ENCODE data around the gene FOXP1. TPM values are rescaled to one million over a fixed set of nuclear protein-coding genes. Genes with fewer than 3 reads are reported as not detected.

FOXP1 gene
- total RNA-seq, 1 experiment from 2014 or later: 24.8 TPM

DNA sequence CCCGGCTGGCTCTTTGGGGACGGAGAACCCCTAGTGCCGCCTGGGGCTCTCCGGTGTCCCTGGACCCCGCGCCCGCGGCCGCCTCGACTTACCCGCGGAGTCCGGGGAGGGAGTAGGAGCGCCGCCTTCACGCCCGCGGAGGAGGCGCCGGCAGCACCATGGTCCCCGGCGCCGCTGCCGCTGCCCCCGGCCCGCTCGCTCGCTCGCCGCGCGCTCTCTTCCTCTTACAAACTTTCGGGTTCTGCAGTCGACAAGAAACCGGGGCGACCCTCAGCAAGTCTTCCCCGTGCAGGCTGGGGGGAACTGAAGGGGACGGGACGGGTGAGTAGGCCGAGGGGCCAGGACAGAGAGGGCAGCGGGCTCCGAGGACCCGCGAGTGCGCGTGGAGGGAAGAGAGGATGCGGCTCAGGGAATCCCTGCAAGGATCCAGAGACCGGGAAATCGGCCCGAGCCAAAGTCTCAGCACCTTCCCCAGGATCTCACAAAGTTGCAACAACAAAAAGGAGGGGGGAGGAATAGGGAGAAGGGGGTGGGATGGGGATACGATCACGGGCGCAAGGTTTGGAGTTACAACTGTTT is 2.0 kb downstream of the FOXP1 start:
- Histone ChIP-seq H3K4me1 (no peaks in the 10 kb centered on the region), H3K27me3 (peaks cover 3% of the 10 kb centered on the region; the same call in 1 of the 2 replicates), H3K9me3 (replicated peaks) (no peaks in the 10 kb centered on the region), H3K36me3 (no peaks in the 10 kb centered on the region), H3K4me3 (peak overlapping the region; percentile 60), H3K27ac (no peak overlapping the region)
- peak; percentile 4 to 26 for DNase-seq

- no peak for DNase-seq
Measured at GRCh38 chr3:71580636-71581456, 2.7 kb downstream of the FOXP1 start.

DNA sequence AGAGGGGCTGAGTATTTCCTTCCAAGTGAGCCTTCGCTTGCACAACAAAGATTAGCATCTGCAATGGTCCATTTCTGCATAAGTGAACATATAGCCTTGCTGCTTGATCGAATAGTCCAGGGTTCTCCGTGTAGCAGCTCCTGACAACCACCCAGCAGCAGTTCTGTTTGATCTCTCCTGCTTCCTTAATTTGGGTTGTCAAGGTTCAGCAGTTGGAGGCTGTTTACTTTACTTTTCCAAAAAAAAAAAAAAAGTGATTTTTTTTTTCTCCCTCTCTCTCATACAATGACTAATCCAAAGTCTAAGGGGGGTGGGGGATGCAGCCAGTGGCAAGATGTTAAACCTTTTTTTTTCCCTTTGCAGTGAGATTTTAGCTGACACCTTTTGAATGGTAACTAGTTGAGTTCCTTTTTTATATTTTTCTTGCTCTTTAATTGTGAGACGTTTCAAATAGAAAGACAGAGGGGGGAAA is 3.6 kb downstream of the FOXP1 start:
- H3K27ac ChIP-seq: no peak overlapping the region

More at GRCh38 chr3:71580636-71581456, 2.7 kb downstream of the FOXP1 start:
- Histone ChIP-seq H3K27ac (no peak overlapping the region), H3K4me1 (no peaks in the 10 kb centered on the region), H3K9me3 (replicated peaks) (no peaks in the 10 kb centered on the region), H3K36me3 (no peaks in the 10 kb centered on the region), H3K4me3 (peak overlapping the region; percentile 60), H3K27me3 (peaks cover 3% of the 10 kb centered on the region; the same call in 1 of the 2 replicates)

DNA sequence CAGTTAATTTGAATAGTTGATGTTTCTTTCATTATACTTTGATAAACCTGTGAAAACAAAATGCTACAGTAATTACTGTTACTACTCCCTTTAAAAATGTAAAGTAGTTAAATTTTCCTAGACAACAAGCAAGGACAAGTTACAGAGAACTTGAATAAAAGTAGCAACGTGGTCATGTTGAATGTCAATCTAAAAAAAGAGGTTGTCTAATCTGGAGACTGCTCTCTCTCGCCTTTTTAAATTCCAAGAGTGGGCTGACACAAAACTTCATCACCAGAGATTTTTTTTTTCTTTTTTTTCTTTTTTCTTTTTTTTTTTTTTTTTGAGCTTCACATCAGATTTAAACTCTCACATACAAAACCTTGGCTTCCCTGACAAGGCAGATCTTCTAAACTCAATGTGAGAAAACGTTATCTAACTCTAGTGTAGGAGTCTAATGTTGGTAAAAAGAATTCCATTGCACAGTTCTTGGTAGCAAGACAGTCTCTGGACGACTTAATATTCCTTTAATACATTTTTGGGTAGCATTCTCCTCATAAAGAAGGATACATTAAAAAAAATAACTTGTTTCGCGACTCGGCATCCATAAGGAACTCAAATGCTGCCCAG is 4.1 kb downstream of the FOXP1 start:
- no peaks in the 10 kb centered on the region for H3K36me3 ChIP-seq
- no peak overlapping the region for H3K4me3 ChIP-seq
- H3K9me3 ChIP-seq (replicated peaks): no peaks in the 10 kb centered on the region
- DNase-seq: no peak
- H3K27ac ChIP-seq: no peak overlapping the region
- peaks cover 3% of the 10 kb centered on the region; the same call in 1 of the 2 replicates for H3K27me3 ChIP-seq
- no peaks in the 10 kb centered on the region for H3K4me1 ChIP-seq

More for the DNA sequence above, 3.6 kb downstream of the FOXP1 start:
- Histone ChIP-seq H3K4me3 (no peak overlapping the region), H3K9me3 (replicated peaks) (no peaks in the 10 kb centered on the region), H3K4me1 (no peaks in the 10 kb centered on the region), H3K36me3 (no peaks in the 10 kb centered on the region), H3K27me3 (peaks cover 3% of the 10 kb centered on the region; the same call in 1 of the 2 replicates)
- no peak for DNase-seq

DNA sequence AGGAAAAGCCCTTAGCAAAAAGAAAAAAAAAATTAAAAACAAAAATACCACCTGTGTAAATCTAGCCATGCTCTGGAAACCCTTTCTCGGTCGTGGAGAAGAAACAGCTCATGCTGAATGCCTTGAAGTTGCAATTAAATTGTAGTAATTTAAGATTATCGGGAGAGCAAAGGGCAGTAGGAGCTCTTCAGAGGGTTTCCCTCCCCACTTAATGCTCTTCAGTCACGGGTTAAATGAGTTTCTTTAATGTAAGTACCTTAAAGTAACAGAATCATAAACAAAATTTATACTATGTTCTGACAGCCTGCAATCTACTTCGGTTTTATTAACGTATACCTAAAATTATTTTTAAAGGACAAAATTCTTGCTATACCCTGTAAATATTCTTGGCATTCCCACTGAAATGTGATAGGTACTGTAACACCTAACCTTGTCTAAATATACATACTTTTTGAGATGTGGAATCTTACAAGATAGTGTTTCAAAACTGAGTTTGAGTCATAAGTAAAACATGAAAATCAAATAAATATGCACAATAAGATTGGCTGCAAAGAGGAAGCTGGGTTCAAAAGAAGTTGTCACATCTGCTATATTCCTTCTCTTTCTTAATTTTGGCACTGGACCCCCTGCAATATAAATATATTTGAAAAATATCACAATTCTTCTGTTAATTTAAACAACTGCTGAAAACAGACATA is 5.3 kb downstream of the FOXP1 start:
- Histone ChIP-seq H3K27ac (no peak overlapping the region), H3K4me3 (no peak overlapping the region)

GRCh38 chr3:71577011-71577410 is 6.5 kb downstream of the FOXP1 start:
- no peak overlapping the region for H3K4me3 ChIP-seq
- no peaks in the 10 kb centered on the region for H3K36me3 ChIP-seq
- no peaks in the 10 kb centered on the region for H3K9me3 ChIP-seq (replicated peaks)
- H3K27ac ChIP-seq: no peak overlapping the region
- DNase-seq: no peak
- H3K4me1 ChIP-seq: no peaks in the 10 kb centered on the region
- peaks cover 3% of the 10 kb centered on the region; the same call in 1 of the 2 replicates for H3K27me3 ChIP-seq

More for the DNA sequence above, 5.3 kb downstream of the FOXP1 start:
- Histone ChIP-seq H3K36me3 (no peaks in the 10 kb centered on the region), H3K27me3 (peaks cover 3% of the 10 kb centered on the region; the same call in 1 of the 2 replicates), H3K9me3 (replicated peaks) (no peaks in the 10 kb centered on the region), H3K4me1 (no peaks in the 10 kb centered on the region)
- no peak for DNase-seq

- Histone ChIP-seq H3K27me3 (0 out of 2 replicates have a peak, but pooled peaks cover 1% of the 10 kb centered on the region), H3K4me3 (no peak overlapping the region), H3K27ac (no peak overlapping the region), H3K36me3 (no peaks in the 10 kb centered on the region), H3K9me3 (replicated peaks) (no peaks in the 10 kb centered on the region), H3K4me1 (no peaks in the 10 kb centered on the region)
- no peak for DNase-seq
Measured at GRCh38 chr3:71575433-71575832, 8.1 kb downstream of the FOXP1 start.

GRCh38 chr3:71573181-71573580 is 10.3 kb downstream of the FOXP1 start:
- Histone ChIP-seq H3K4me1 (no peaks in the 10 kb centered on the region), H3K4me3 (no peak overlapping the region), H3K27me3 (no peaks in the 10 kb centered on the region), H3K27ac (no peak overlapping the region), H3K36me3 (no peaks in the 10 kb centered on the region), H3K9me3 (replicated peaks) (no peaks in the 10 kb centered on the region)
- no peak for DNase-seq

- Histone ChIP-seq H3K9me3 (replicated peaks) (no peaks in the 10 kb centered on the region), H3K4me3 (no peak overlapping the region), H3K4me1 (no peaks in the 10 kb centered on the region), H3K27me3 (no peaks in the 10 kb centered on the region), H3K27ac (no peak overlapping the region), H3K36me3 (no peaks in the 10 kb centered on the region)
- DNase-seq: no peak
Measured at GRCh38 chr3:71570546-71570945, 13.0 kb downstream of the FOXP1 start.

- H3K4me3 ChIP-seq: no peak overlapping the region
- H3K27ac ChIP-seq: no peak overlapping the region
- no peak for DNase-seq
- H3K4me1 ChIP-seq: no peaks in the 10 kb centered on the region
- no peaks in the 10 kb centered on the region for H3K36me3 ChIP-seq
- H3K27me3 ChIP-seq: no peaks in the 10 kb centered on the region
- no peaks in the 10 kb centered on the region for H3K9me3 ChIP-seq (replicated peaks)
Measured at GRCh38 chr3:71568207-71568606, 15.3 kb downstream of the FOXP1 start.

GRCh38 chr3:71566776-71567175 is 16.8 kb downstream of the FOXP1 start:
- Histone ChIP-seq H3K4me1 (no peaks in the 10 kb centered on the region), H3K4me3 (no peak overlapping the region), H3K9me3 (replicated peaks) (no peaks in the 10 kb centered on the region), H3K27ac (no peak overlapping the region), H3K27me3 (no peaks in the 10 kb centered on the region), H3K36me3 (no peaks in the 10 kb centered on the region)
- DNase-seq: no peak

- no peaks in the 10 kb centered on the region for H3K4me1 ChIP-seq
- no peak overlapping the region for H3K4me3 ChIP-seq
- no peak overlapping the region for H3K27ac ChIP-seq
- no peak for DNase-seq
- no peaks in the 10 kb centered on the region for H3K36me3 ChIP-seq
- H3K27me3 ChIP-seq: no peaks in the 10 kb centered on the region
- no peaks in the 10 kb centered on the region for H3K9me3 ChIP-seq (replicated peaks)
Measured at GRCh38 chr3:71565976-71566375, 17.6 kb downstream of the FOXP1 start.

- DNase-seq: no peak
- Histone ChIP-seq H3K27ac (no peak overlapping the region), H3K9me3 (replicated peaks) (no peaks in the 10 kb centered on the region), H3K36me3 (no peaks in the 10 kb centered on the region), H3K4me1 (no peaks in the 10 kb centered on the region), H3K4me3 (no peak overlapping the region), H3K27me3 (no peaks in the 10 kb centered on the region)
Measured at GRCh38 chr3:71565316-71565715, 18.2 kb downstream of the FOXP1 start.

- DNase-seq: no peak
- H3K36me3 ChIP-seq: no peaks in the 10 kb centered on the region
Measured at GRCh38 chr3:71564361-71564760, 19.2 kb downstream of the FOXP1 start.

More at GRCh38 chr3:71564361-71564760, 19.2 kb downstream of the FOXP1 start:
- Histone ChIP-seq H3K9me3 (replicated peaks) (no peaks in the 10 kb centered on the region), H3K27ac (no peak overlapping the region), H3K4me3 (no peak overlapping the region), H3K27me3 (no peaks in the 10 kb centered on the region), H3K4me1 (no peaks in the 10 kb centered on the region)
